K562 (cell line): ENCODE measurements around the gene NAPA. TPM values are rescaled to one million over a fixed set of nuclear protein-coding genes. Genes with fewer than 3 reads are reported as not detected.

Source experiments
- ERF ChIP-seq: fragments of 450-650 bp; formaldehyde crosslinking; IDR thresholded peaks from 2 replicates; pipeline ENCODE4 v1.4.0; 2020; ENCODE audit warnings: mild to moderate bottlenecking, mixed read lengths
- HMG20B ChIP-seq: fragments of 250-450 bp; sonication (Bioruptor Pico); IDR thresholded peaks from 2 replicates; pipeline ENCODE4 v1.5.0; 2021; ENCODE audit warnings: mild to moderate bottlenecking
- POLR3A ChIP-seq: IDR thresholded peaks from 2 replicates; pipeline ENCODE4 v1.6.1; 2011; ENCODE audit warnings: borderline replicate concordance, mild to moderate bottlenecking, moderate library complexity; ENCODE audit not compliant: insufficient read length, insufficient read depth; ENCODE audit errors: extremely low read depth
- PURB ChIP-seq: sonication (generic); formaldehyde crosslinking; IDR thresholded peaks from 2 replicates; pipeline ENCODE4 v1.9.0; 2021; ENCODE audit warnings: low read depth, mild to moderate bottlenecking, missing genetic modification reagents
- RBFOX2 ChIP-seq: fragments of 200-400 bp; formaldehyde crosslinking; IDR thresholded peaks from 2 replicates; pipeline ENCODE4 v1.6.1; 2017; ENCODE audit warnings: low read depth, mild to moderate bottlenecking, low read length, moderate library complexity
- RREB1 ChIP-seq: fragments of 250-450 bp; sonication (Bioruptor Pico); IDR thresholded peaks from 2 replicates; pipeline ENCODE4 v1.4.0; 2020
- STAT5A ChIP-seq: IDR thresholded peaks from 2 replicates; pipeline ENCODE4 v1.6.1; 2012; ENCODE audit warnings: low read length, inconsistent platforms, borderline replicate concordance
- THAP12 ChIP-seq: fragments of 250-450 bp; sonication (Bioruptor Pico); IDR thresholded peaks from 2 replicates; pipeline ENCODE4 v1.9.0; 2021; ENCODE audit warnings: mild to moderate bottlenecking, inconsistent platforms
- ZNF431 ChIP-seq: sonication (generic); formaldehyde crosslinking; IDR thresholded peaks from 2 replicates; pipeline ENCODE4 v1.8.0; 2022; ENCODE audit warnings: mild to moderate bottlenecking, missing genetic modification reagents
- polyA plus RNA-seq, 8 experiments: library from polyadenylated mRNA; depleted of rRNA in 4 of 8; stranded (reverse) in 5 of 8; unstranded in 3 of 8; fragments of >200 nt; fragmentation: Nextera tagmentation in 2 of 8; fragmentation: Illumina TruSeq in 1 of 8; extraction: Ambion mirVana in 2 of 8; extraction: Trizol in 1 of 8; gene quantifications; 2 replicates each; pipeline versions ENCODE4 v1.2.1 to v1.2.3, GENCODE V29; 2011 to 2014; ENCODE audit warnings: inconsistent platforms in 1 of 8, missing spikeins in 1 of 8
- total RNA-seq, 7 experiments: library from RNA; depleted of rRNA in 6 of 7; stranded (reverse); fragments of >200 nt in 6 of 7; fragmentation: Illumina TruSeq in 2 of 7; extraction: Trizol in 2 of 7; gene quantifications; 2 replicates each; pipeline versions ENCODE4 v1.2.1 to v1.2.3, GENCODE V29; 2011 to 2021; ENCODE audit warnings: low replicate concordance in 1 of 7
- TF ChIP-seq, protein P1 (sequence below): IDR thresholded peaks from 2 replicates; pipeline ENCODE4 v1.6.1; 2016; ENCODE audit warnings: missing genetic modification characterization, missing compliant biosample characterization
- TF ChIP-seq, protein P2 (sequence below): IDR thresholded peaks from 3 replicates; pipeline ENCODE4 v1.6.1; 2011; ENCODE audit warnings: borderline replicate concordance, mild to moderate bottlenecking, moderate library complexity; ENCODE audit not compliant: insufficient read length; ENCODE audit errors: extremely low read depth
- TF ChIP-seq, protein P3 (sequence below): fragments of 450-650 bp; formaldehyde crosslinking; IDR thresholded peaks from 2 replicates; pipeline ENCODE4 v1.4.0; 2022; ENCODE audit warnings: mild to moderate bottlenecking, moderate library complexity

NAPA gene
- total and polyA plus RNA-seq, 9 of the 15 experiments (the other 6 are each of a cell fraction or from before 2014, with no cell fraction given): 5.4 to 98.6 (median 77.5) TPM

- TF ChIP-seq, protein P1, sequence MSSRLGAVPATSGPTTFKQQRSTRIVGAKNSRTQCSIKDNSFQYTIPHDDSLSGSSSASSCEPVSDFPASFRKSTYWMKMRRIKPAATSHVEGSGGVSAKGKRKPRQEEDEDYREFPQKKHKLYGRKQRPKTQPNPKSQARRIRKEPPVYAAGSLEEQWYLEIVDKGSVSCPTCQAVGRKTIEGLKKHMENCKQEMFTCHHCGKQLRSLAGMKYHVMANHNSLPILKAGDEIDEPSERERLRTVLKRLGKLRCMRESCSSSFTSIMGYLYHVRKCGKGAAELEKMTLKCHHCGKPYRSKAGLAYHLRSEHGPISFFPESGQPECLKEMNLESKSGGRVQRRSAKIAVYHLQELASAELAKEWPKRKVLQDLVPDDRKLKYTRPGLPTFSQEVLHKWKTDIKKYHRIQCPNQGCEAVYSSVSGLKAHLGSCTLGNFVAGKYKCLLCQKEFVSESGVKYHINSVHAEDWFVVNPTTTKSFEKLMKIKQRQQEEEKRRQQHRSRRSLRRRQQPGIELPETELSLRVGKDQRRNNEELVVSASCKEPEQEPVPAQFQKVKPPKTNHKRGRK (tag): no peak
- TF ChIP-seq HMG20B (no peak), ERF (CRISPR knock-in tag) (no peak), RBFOX2 (no peak), ZNF431 (CRISPR knock-in tag) (no peak), RREB1 (no peak), THAP12 (CRISPR knock-in tag) (no peak), PURB (CRISPR knock-in tag) (no peak), POLR3A (no peak), STAT5A (no peak; the same call in 1 of the 2 replicates)
- TF ChIP-seq, protein P2, sequence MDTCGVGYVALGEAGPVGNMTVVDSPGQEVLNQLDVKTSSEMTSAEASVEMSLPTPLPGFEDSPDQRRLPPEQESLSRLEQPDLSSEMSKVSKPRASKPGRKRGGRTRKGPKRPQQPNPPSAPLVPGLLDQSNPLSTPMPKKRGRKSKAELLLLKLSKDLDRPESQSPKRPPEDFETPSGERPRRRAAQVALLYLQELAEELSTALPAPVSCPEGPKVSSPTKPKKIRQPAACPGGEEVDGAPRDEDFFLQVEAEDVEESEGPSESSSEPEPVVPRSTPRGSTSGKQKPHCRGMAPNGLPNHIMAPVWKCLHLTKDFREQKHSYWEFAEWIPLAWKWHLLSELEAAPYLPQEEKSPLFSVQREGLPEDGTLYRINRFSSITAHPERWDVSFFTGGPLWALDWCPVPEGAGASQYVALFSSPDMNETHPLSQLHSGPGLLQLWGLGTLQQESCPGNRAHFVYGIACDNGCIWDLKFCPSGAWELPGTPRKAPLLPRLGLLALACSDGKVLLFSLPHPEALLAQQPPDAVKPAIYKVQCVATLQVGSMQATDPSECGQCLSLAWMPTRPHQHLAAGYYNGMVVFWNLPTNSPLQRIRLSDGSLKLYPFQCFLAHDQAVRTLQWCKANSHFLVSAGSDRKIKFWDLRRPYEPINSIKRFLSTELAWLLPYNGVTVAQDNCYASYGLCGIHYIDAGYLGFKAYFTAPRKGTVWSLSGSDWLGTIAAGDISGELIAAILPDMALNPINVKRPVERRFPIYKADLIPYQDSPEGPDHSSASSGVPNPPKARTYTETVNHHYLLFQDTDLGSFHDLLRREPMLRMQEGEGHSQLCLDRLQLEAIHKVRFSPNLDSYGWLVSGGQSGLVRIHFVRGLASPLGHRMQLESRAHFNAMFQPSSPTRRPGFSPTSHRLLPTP: no peak
- TF ChIP-seq, protein P3, sequence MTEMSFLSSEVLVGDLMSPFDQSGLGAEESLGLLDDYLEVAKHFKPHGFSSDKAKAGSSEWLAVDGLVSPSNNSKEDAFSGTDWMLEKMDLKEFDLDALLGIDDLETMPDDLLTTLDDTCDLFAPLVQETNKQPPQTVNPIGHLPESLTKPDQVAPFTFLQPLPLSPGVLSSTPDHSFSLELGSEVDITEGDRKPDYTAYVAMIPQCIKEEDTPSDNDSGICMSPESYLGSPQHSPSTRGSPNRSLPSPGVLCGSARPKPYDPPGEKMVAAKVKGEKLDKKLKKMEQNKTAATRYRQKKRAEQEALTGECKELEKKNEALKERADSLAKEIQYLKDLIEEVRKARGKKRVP (CRISPR knock-in tag): no peak
These were observed 43.0 kb downstream of the NAPA start, which contains the start of gene SLC8A2 (continued) for GRCh38 chr19:47471733-47472457.
